OCI-LY7 (cell line): Measurements from ENCODE around the gene AMPD3. TPM values are rescaled to one million over a fixed set of nuclear protein-coding genes. Genes with fewer than 3 reads are reported as not detected.

Source experiments
- BruUV-seq: library from RNA; stranded (reverse); fragments of 400-500 nt; replicated peaks from 2 replicates; lab custom pipeline; 2021; lab: Mats Ljungman, UMichigan
- CTCF ChIA-PET: fragments of 300-600 bp; sonication (Branson Sonifier 250); formaldehyde crosslinking; loops from one replicate; lab custom pipeline; 2022; ENCODE audit warnings: antibody characterized with exemption; ENCODE audit not compliant: unreplicated experiment; lab: Charles Lee
- POLR2A ChIA-PET: fragments of 300-600 bp; sonication (Branson Sonifier 250); formaldehyde crosslinking; loops from one replicate; lab custom pipeline; 2022; ENCODE audit warnings: antibody characterized with exemption; lab: Charles Lee
- DNase-seq: peaks from one replicate; pipeline ENCODE4 v3.0.0-alpha.2; 2015; ENCODE audit warnings: low spot score
- H2AFZ ChIP-seq: fragments of 200-600 bp; sonication (generic), shearing (Covaris generic); 2 replicates; pipeline ENCODE4 v1.6.1; 2014; ENCODE audit warnings: mild to moderate bottlenecking, antibody characterized with exemption, low read length, moderate library complexity
- H3K27ac ChIP-seq: fragments of 200-600 bp; sonication (generic); 2 replicates; pipeline ENCODE4 v1.5.1; 2014; ENCODE audit warnings: mixed run types, low read depth, mild to moderate bottlenecking, moderate library complexity, low read length, inconsistent platforms; ENCODE audit not compliant: poor library complexity, severe bottlenecking
- H3K36me3 ChIP-seq: fragments of 200-600 bp; sonication (generic); 2 replicates; pipeline ENCODE4 v1.6.1; 2014; ENCODE audit warnings: mild to moderate bottlenecking, antibody characterized with exemption, low read length, moderate library complexity, mixed read lengths; ENCODE audit not compliant: insufficient read depth
- H3K4me1 ChIP-seq: fragments of 200-600 bp; sonication (generic); 2 replicates; pipeline ENCODE4 v1.5.1; 2014; ENCODE audit warnings: mild to moderate bottlenecking, low read length; ENCODE audit not compliant: insufficient read depth, poor library complexity, severe bottlenecking
- H3K4me2 ChIP-seq: fragments of 200-600 bp; sonication (generic); 2 replicates; pipeline ENCODE4 v1.6.1; 2014; ENCODE audit warnings: mild to moderate bottlenecking, low read length
- H3K4me3 ChIP-seq: fragments of 200-600 bp; sonication (generic); 2 replicates; pipeline ENCODE4 v1.5.1; 2014; ENCODE audit warnings: mild to moderate bottlenecking, low read depth, low read length; ENCODE audit not compliant: poor library complexity, severe bottlenecking
- H3K79me2 ChIP-seq: fragments of 200-600 bp; sonication (generic); 2 replicates; pipeline ENCODE4 v1.6.1; 2016; ENCODE audit warnings: low read depth, mild to moderate bottlenecking, low read length, moderate library complexity, mixed read lengths; ENCODE audit not compliant: insufficient read depth
- H3K9me2 ChIP-seq: fragments of 200-600 bp; sonication (generic); 2 replicates; pipeline ENCODE4 v1.6.1; 2016; ENCODE audit warnings: mild to moderate bottlenecking, low read length, mixed read lengths; ENCODE audit not compliant: insufficient read depth
- H3K9me3 ChIP-seq: fragments of 200-600 bp; sonication (generic); 2 replicates; pipeline ENCODE4 v1.6.1; 2014; ENCODE audit warnings: mild to moderate bottlenecking, mixed run types, low read length, mixed read lengths
- H4K20me1 ChIP-seq: fragments of 200-600 bp; sonication (generic); 2 replicates; pipeline ENCODE4 v1.6.1; 2014; ENCODE audit warnings: mild to moderate bottlenecking, antibody characterized with exemption, low read length, moderate library complexity, mixed read lengths; ENCODE audit not compliant: insufficient read depth
- EZH2phosphoT487 ChIP-seq: fragments of 200-600 bp; sonication (generic); IDR thresholded peaks from 2 replicates; pipeline ENCODE4 v1.6.1; 2018; ENCODE audit warnings: low read depth, borderline replicate concordance, mild to moderate bottlenecking, mixed run types, antibody characterized with exemption, low read length, moderate library complexity, mixed read lengths
- intact Hi-C: fragments of 100-400 bp; cut with micrococcal nuclease; formaldehyde crosslinking; loops from one replicate; pipeline ENCODE4 v1.10.0; 2022; ENCODE audit not compliant: unreplicated experiment
- total RNA-seq, 2 experiments: library from RNA; depleted of rRNA in 1 of 2; stranded (reverse); fragments of >200 nt in 1 of 2; shearing (Covaris generic) in 1 of 2; gene quantifications; 2 replicates each; pipeline ENCODE4 v1.2.3, GENCODE V29; 2014 to 2022
- TF ChIP-seq, protein P1 (sequence below): fragments of 200-600 bp; sonication (generic); conservative IDR thresholded peaks from 2 replicates; pipeline ENCODE4 v1.5.1; 2014; ENCODE audit warnings: mild to moderate bottlenecking, antibody characterized with exemption, low read length, moderate library complexity, mixed read lengths

The AMPD3 gene
- total RNA-seq, 2 experiments from 2014 or later = 13.5 to 25.6 TPM

DNA sequence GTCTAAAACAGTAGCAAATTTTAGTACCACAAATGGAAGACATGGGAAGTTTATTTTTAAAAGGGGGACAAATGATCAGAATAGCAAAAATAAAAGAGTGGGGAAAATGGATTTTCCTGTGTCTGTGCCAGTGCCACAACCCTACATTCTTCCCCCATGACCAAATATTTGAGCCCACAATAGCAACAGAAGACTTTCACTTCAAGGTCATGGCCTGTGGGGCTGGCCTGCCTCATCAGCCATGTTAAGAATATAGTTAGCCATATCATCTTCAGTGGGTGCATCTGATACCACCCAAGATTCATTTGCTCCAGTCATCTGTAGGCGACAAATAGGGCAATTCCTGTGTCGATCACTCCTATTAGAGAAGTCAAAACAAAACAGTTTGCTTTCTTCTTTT is 59.6 kb downstream of the AMPD3 start:
- Histone ChIP-seq H3K36me3 (peaks cover 24% of the 10 kb centered on the region), H3K79me2 (no peaks in the 10 kb centered on the region), H3K9me2 (no peaks in the 10 kb centered on the region), H3K4me2 (no peak overlapping the region), H3K4me3 (no peak overlapping the region), H4K20me1 (no peaks in the 10 kb centered on the region), H2AFZ (no peak overlapping the region), H3K4me1 (no peaks in the 10 kb centered on the region), H3K27ac (no peak overlapping the region), H3K9me3 (no peaks in the 10 kb centered on the region)
- no peak for TF ChIP-seq EZH2phosphoT487
- TF ChIP-seq, protein P1, sequence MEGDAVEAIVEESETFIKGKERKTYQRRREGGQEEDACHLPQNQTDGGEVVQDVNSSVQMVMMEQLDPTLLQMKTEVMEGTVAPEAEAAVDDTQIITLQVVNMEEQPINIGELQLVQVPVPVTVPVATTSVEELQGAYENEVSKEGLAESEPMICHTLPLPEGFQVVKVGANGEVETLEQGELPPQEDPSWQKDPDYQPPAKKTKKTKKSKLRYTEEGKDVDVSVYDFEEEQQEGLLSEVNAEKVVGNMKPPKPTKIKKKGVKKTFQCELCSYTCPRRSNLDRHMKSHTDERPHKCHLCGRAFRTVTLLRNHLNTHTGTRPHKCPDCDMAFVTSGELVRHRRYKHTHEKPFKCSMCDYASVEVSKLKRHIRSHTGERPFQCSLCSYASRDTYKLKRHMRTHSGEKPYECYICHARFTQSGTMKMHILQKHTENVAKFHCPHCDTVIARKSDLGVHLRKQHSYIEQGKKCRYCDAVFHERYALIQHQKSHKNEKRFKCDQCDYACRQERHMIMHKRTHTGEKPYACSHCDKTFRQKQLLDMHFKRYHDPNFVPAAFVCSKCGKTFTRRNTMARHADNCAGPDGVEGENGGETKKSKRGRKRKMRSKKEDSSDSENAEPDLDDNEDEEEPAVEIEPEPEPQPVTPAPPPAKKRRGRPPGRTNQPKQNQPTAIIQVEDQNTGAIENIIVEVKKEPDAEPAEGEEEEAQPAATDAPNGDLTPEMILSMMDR = no peak
- CTCF ChIA-PET = no interaction called here
- intact Hi-C loops = loop anchor here (5.0 kb wide), 2 partner anchors 107 to 138 kb away; no protein-coding TSS in a partner anchor
- BruUV-seq = no TSS peak
- DNase-seq = no peak
- POLR2A ChIA-PET = no interaction called here

DNA sequence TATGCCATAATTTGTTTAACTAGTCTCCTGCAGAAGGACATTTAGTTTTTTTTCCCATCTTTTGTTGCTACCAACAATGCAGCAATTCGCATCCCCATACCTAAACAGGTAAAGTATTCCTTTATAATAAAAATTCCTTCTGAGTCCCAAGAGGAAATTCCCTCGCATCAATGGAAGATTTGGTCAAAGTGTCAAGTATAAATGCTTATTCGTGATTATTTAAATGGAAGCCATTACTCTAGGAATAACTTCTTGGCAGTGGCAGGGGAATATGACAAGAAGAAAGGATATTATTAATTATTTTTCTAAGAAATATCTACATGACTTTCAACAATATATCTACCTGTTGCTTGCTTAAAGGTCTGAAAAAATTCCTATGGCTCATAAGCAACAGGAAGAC is 60.4 kb downstream of the AMPD3 start:
- H2AFZ ChIP-seq = no peak overlapping the region
- CTCF ChIA-PET = no interaction called here
- H3K9me3 ChIP-seq = no peaks in the 10 kb centered on the region
- BruUV-seq = no TSS peak
- no peak overlapping the region for H3K27ac ChIP-seq
- no peaks in the 10 kb centered on the region for H3K9me2 ChIP-seq
- POLR2A ChIA-PET = interaction anchor here (0.5 kb wide), 1 partner anchor 215 kb away, joined by 3 read pairs; no protein-coding TSS in a partner anchor
- no peaks in the 10 kb centered on the region for H4K20me1 ChIP-seq
- no peaks in the 10 kb centered on the region for H3K79me2 ChIP-seq
- H3K36me3 ChIP-seq = peaks cover 24% of the 10 kb centered on the region
- H3K4me2 ChIP-seq = no peak overlapping the region
- no peak for DNase-seq
- no peaks in the 10 kb centered on the region for H3K4me1 ChIP-seq
- intact Hi-C loops = loop anchor here (5.0 kb wide), 2 partner anchors 108 to 137 kb away; no protein-coding TSS in a partner anchor
- H3K4me3 ChIP-seq = no peak overlapping the region
- TF ChIP-seq, protein P1 = no peak
- TF ChIP-seq EZH2phosphoT487 = no peak

DNA sequence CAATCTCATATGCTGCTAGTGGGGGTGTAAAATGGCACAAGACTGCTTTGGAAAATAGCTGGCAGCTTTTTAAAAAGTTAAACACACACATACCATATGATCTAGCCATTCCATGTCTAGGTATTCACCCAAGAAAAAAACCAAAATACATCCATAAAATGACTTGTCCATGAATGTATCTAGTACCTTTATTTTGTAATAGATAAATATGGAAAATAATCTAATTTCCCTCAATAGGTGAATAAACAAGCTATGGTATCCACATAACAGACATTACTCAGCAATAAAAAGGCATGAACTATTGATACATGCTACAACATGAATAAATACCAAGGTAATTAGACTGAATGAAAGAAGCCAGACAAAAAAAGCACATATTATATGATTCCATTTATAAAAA is 63.1 kb downstream of the AMPD3 start:
- Histone ChIP-seq H4K20me1 (no peaks in the 10 kb centered on the region), H3K4me3 (no peak overlapping the region), H3K9me3 (no peaks in the 10 kb centered on the region), H3K36me3 (peaks cover 32% of the 10 kb centered on the region; the same call in 1 of the 2 replicates), H3K27ac (no peak overlapping the region), H3K9me2 (no peaks in the 10 kb centered on the region), H3K4me1 (no peaks in the 10 kb centered on the region), H2AFZ (no peak overlapping the region), H3K79me2 (no peaks in the 10 kb centered on the region), H3K4me2 (no peak overlapping the region)
- ChIA-PET CTCF (no interaction called here), POLR2A (interaction anchor here (1.8 kb wide), 1 partner anchor 14 kb away, joined by 7 read pairs; no protein-coding TSS in a partner anchor)
- intact Hi-C loops = loop anchor here (5.0 kb wide), 2 partner anchors 111 to 134 kb away; no protein-coding TSS in a partner anchor
- TF ChIP-seq EZH2phosphoT487 = no peak
- TF ChIP-seq, protein P1 = no peak
- no peak for DNase-seq
- BruUV-seq = no TSS peak
